CD4-positive, CD25-positive, alpha-beta regulatory T cell (primary cell): ENCODE data around the gene UBE2I. TPM values are rescaled to one million over a fixed set of nuclear protein-coding genes. Genes with fewer than 3 reads are reported as not detected.

Experiments
- ATAC-seq, 2 donors: fragments of 150-1000 bp; cut with Tn5 transposase; one replicate each; pipeline ENCODE4 v1.10.0; 2021; ENCODE audit warnings: low read depth in 2 of 2, moderate number of reproducible peaks in 2 of 2, moderate library complexity in 1 of 2
- DNase-seq, 3 donors: peaks; one replicate each; pipeline versions ENCODE4 v3.0.0 to v3.0.0-alpha.2; 2012 to 2022; ENCODE audit warnings: mixed read lengths in 1 of 3
- H3K27ac ChIP-seq: one replicate; pipeline ENCODE4 v1.7.0; 2013; ENCODE audit warnings: mild to moderate bottlenecking, low read length; ENCODE audit not compliant: insufficient read depth, poor library complexity, severe bottlenecking
- H3K27me3 ChIP-seq: one replicate; pipeline ENCODE4 v1.7.0; 2013; ENCODE audit warnings: low read length; ENCODE audit not compliant: control insufficient read depth, insufficient read depth
- H3K36me3 ChIP-seq: one replicate; pipeline ENCODE4 v1.7.0; 2013; ENCODE audit warnings: mild to moderate bottlenecking, low read length, moderate library complexity; ENCODE audit not compliant: control insufficient read depth, insufficient read depth
- H3K4me1 ChIP-seq: 2 replicates; pipeline ENCODE4 v1.7.0; 2013; ENCODE audit warnings: mild to moderate bottlenecking, low read length; ENCODE audit not compliant: insufficient read depth, control insufficient read depth, poor library complexity, severe bottlenecking
- H3K4me3 ChIP-seq: one replicate; pipeline ENCODE4 v1.7.0; 2013; ENCODE audit warnings: low read depth, mild to moderate bottlenecking, low read length, moderate library complexity
- H3K9me3 ChIP-seq, 2 experiments: 1 replicate in 1 of 2; 2 replicates in 1 of 2; pipeline ENCODE4 v1.7.0; 2013; ENCODE audit warnings: low read length in 2 of 2, mild to moderate bottlenecking in 1 of 2, moderate library complexity in 1 of 2; ENCODE audit not compliant: control insufficient read depth in 2 of 2
- H3K27ac Mint-ChIP-seq, 3 donors: one replicate each; pipeline ENCODE4 v1.8.0; 2020 to 2022; ENCODE audit warnings: mild to moderate bottlenecking in 3 of 3, mixed read lengths in 3 of 3, moderate library complexity in 2 of 3
- H3K27me3 Mint-ChIP-seq: one replicate; pipeline ENCODE4 v1.8.0; 2022; ENCODE audit warnings: mild to moderate bottlenecking, mixed read lengths
- H3K36me3 Mint-ChIP-seq: one replicate; pipeline ENCODE4 v1.8.0; 2020; ENCODE audit warnings: mixed read lengths
- H3K4me1 Mint-ChIP-seq, 4 donors: one replicate each; pipeline ENCODE4 v1.8.0; 2020 to 2022; ENCODE audit warnings: mixed read lengths in 4 of 4, mild to moderate bottlenecking in 1 of 4
- H3K4me3 Mint-ChIP-seq, 4 donors: one replicate each; pipeline ENCODE4 v1.8.0; 2020 to 2022; ENCODE audit warnings: mild to moderate bottlenecking in 4 of 4, mixed read lengths in 4 of 4, moderate library complexity in 3 of 4
- H3K9me3 Mint-ChIP-seq, 7 donors: one replicate each; pipeline ENCODE4 v1.8.0; 2020 to 2022; ENCODE audit warnings: mixed read lengths in 7 of 7, mild to moderate bottlenecking in 3 of 7, moderate library complexity in 2 of 7
- polyA plus RNA-seq, 4 donors: library from polyadenylated mRNA; unstranded; fragments of 300-500 nt; fragmentation: Illumina TruSeq; gene quantifications; one replicate each; pipeline ENCODE4 v1.2.3, GENCODE V29; 2021
- total RNA-seq: library from RNA; stranded (reverse); gene quantifications from one replicate; pipeline ENCODE4 v1.2.3, GENCODE V29; 2022

UBE2I gene
- total and polyA plus RNA-seq, 5 donors from 2014 or later = 75.5 to 205 (median 95.6) TPM

DNA sequence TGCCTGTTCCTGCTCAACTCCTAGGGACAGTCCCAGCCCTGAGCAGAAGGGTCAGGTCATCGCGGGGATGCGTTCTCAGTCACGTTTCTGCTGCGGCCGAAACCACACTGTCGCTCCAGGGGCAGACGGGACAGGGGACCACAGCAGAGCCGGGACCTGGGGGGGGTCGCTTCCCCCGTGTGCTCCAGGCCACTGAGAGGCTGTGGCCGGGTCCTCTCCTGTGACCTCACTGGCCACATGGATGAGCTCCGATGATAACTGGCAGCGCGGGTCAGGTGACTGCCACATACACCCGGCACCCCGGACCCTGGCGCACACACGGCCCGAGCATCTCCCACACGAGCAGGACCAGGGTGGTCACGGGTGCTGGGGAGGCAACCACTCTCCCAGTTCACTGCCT is 55.1 kb downstream of the UBE2I start:
- no peaks in the 10 kb centered on the region for H3K9me3 ChIP-seq
- Mint-ChIP-seq H3K9me3 (no peaks in the 10 kb centered on the region), H3K4me1 (peaks cover 0 to 5% (median 3%) of the 10 kb centered on the region in 4 donors), H3K4me3 (no peak overlapping the region), H3K36me3 (peaks cover 9% of the 10 kb centered on the region), H3K27ac (no peak overlapping the region), H3K27me3 (no peaks in the 10 kb centered on the region)
- H3K27me3 ChIP-seq = no peaks in the 10 kb centered on the region
- no peaks in the 10 kb centered on the region for H3K4me1 ChIP-seq
- H3K4me3 ChIP-seq = no peak overlapping the region
- peaks cover 53% of the 10 kb centered on the region for H3K36me3 ChIP-seq
- H3K27ac ChIP-seq = no peak overlapping the region
- ATAC-seq (no peak), DNase-seq (no peak)

DNA sequence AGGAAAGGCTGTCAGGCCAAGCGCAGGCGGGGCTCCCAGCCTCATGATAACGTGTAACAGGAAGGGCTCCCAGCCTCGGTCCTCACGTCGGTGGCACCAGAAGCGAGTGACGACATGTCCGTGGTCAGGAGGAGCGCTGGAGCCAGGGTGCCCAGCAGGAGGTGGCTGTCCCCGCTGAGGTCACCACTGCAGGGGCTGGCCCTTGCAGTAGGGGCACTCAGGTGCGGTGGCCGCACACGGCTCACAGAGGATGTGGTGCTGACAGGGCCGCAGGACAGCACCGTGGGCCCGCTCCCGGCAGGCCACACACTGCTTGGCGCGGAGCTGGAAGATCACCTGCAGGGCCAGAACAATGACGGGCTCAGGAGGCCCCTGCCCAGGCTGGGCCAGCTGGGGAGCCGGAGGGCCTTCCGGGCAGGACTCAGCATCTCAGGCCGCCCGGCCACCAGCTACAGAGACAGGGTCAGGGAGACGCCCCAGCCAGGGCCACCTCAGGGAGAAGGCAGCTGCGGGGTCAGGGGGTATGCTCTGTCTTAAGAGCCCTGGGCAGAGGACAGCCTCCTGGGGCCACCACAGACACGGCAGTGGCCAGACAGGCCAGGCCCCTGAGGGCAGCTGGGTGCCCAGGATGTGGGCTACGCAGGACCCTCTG is 56.8 kb downstream of the UBE2I start:
- Mint-ChIP-seq H3K4me1 (peaks cover 0 to 5% (median 3%) of the 10 kb centered on the region in 4 donors), H3K4me3 (peak overlapping the region in 1 of 4 donors; percentile 21), H3K36me3 (peaks cover 9% of the 10 kb centered on the region), H3K27me3 (no peaks in the 10 kb centered on the region), H3K9me3 (no peaks in the 10 kb centered on the region), H3K27ac (peak overlapping the region in 1 of 3 donors; percentile 26)
- Histone ChIP-seq H3K9me3 (no peaks in the 10 kb centered on the region), H3K4me3 (no peak overlapping the region), H3K27ac (no peak overlapping the region), H3K27me3 (no peaks in the 10 kb centered on the region), H3K36me3 (peaks cover 56% of the 10 kb centered on the region), H3K4me1 (no peaks in the 10 kb centered on the region)
- DNase-seq (no peak), ATAC-seq (no peak)

DNA sequence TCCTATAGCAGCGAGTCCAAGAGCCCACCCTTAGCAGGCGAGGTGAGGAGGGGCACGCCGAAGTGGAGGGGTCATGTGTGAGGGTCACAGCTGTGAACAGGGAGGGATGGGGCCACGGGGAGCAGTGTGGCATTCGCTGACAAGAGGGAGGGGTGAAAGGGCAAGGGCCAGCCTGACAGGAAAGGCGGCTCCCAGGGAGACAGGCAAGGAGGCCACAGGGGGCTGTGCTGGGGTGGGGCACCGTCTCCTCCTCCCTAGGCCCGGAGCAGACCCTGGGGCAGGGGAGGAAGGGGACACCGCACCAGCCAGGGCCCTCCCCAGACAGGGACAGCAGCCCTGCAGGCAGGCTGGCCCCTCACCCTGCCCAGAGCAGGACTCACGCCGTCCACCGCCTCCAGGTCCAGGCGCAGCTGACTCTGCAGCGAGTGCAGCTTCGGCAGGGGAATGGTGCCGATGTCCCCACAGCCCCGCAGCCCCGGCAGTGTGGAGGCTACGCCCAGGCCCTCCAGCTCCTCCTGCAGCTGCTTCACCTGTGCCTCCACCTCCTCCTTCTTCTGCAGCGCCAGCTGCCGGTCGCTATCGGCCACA is 57.4 kb downstream of the UBE2I start:
- no peak for DNase-seq
- Mint-ChIP-seq H3K27ac (no peak overlapping the region), H3K36me3 (peaks cover 9% of the 10 kb centered on the region), H3K4me3 (no peak overlapping the region), H3K27me3 (no peaks in the 10 kb centered on the region), H3K9me3 (no peaks in the 10 kb centered on the region), H3K4me1 (peaks cover 0 to 5% (median 3%) of the 10 kb centered on the region in 4 donors)
- no peaks in the 10 kb centered on the region for H3K9me3 ChIP-seq
- no peak overlapping the region for H3K27ac ChIP-seq
- ATAC-seq = no peak
- H3K36me3 ChIP-seq = peaks cover 57% of the 10 kb centered on the region
- no peaks in the 10 kb centered on the region for H3K4me1 ChIP-seq
- H3K27me3 ChIP-seq = no peaks in the 10 kb centered on the region
- H3K4me3 ChIP-seq = no peak overlapping the region

DNA sequence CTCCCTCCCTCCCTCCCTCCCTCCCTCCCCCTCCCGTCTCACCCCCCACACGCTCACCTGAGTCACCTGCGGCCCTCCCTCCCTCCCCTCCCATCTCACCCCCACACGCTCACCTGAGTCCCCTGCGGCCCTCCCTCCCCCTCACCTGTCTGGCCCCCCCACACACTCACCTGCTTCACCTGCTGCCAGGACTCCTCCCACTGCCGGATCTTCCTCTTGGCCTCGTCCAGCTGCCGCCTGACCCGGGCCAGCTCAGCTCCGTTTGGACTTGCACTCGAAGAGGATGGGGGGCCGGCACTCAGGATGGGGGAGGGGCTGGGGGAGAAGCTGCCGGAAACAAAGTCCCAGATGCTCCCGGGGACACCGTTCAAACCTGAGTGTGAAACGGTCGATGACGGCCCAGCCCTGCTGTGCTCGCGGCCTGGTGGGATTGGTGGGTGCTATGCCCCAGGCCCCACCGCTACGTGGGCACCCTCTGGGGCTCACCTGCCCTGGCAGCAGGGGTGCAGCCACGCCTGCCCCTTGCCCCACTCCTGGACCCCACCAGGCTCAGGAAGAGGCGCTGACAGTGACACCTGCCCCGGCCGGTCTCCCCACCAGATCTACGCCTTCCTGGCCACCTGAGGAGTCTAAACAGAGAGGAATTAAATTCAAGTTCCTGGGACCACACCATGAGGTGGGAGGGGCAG is 58.2 kb downstream of the UBE2I start:
- H3K4me1 ChIP-seq = no peaks in the 10 kb centered on the region
- H3K9me3 ChIP-seq = no peaks in the 10 kb centered on the region
- Mint-ChIP-seq H3K36me3 (peaks cover 9% of the 10 kb centered on the region), H3K27ac (no peak overlapping the region), H3K27me3 (no peaks in the 10 kb centered on the region), H3K4me3 (no peak overlapping the region), H3K4me1 (peaks cover 0 to 5% (median 3%) of the 10 kb centered on the region in 4 donors), H3K9me3 (no peaks in the 10 kb centered on the region)
- no peaks in the 10 kb centered on the region for H3K27me3 ChIP-seq
- H3K4me3 ChIP-seq = no peak overlapping the region
- no peak for ATAC-seq
- H3K27ac ChIP-seq = no peak overlapping the region
- no peak for DNase-seq
- peaks cover 49% of the 10 kb centered on the region for H3K36me3 ChIP-seq

DNA sequence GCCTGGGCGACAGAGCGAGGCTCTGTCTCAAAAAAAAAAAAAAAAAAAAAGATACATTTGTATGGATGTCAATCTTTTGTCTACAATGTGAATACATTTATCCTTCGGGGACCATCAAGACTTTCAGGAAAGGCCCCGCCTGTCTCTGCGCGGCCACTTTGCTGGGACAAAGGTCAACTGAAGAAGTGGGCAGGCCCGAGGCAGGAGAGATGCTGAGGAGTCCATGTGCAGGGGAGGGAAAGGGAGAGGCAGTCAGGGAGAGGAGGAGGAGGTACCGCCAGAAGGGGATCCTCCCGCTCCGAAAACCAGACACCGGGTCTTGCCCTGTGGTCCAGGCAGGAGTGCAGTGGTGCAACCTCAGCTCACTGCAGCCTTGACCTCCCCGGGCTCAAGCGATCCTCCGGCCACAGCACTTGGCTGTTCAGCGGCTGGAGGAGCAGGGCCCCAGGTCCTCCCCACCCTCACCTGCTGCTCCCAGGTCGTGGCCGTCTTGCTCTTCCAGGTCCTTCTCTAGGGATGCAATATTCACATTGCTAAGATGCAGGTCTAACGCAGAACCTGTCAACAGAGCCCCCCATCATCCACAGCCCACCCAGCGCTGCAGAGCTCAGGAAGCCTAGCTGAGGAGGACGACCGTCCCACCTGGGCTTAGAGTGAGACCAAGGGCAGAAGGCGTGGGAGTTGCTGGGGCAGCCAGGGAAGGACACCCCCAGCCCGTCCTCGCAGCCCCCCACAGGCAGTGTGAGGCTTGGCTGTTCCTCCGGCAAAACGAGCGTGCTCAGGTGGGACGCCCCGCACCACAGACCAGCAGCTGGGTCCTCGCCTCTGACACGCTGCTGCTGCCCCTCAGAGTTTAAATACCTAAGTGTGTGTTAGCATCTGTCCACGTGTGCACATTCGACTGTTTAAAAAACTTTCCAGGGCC is 61.9 kb downstream of the UBE2I start:
- H3K4me3 ChIP-seq = no peak overlapping the region
- H3K36me3 Mint-ChIP-seq = no peaks in the 10 kb centered on the region
- H3K4me3 Mint-ChIP-seq = no peak overlapping the region
- DNase-seq (no peak), ATAC-seq (no peak)
- H3K27me3 Mint-ChIP-seq = no peaks in the 10 kb centered on the region
- H3K9me3 ChIP-seq = no peaks in the 10 kb centered on the region
- H3K4me1 Mint-ChIP-seq = peaks cover 0 to under 1% (median 0%) of the 10 kb centered on the region in 4 donors
- H3K27ac ChIP-seq = no peak overlapping the region
- no peaks in the 10 kb centered on the region for H3K27me3 ChIP-seq
- no peaks in the 10 kb centered on the region for H3K9me3 Mint-ChIP-seq
- H3K36me3 ChIP-seq = peaks cover 23% of the 10 kb centered on the region
- no peak overlapping the region for H3K27ac Mint-ChIP-seq
- no peaks in the 10 kb centered on the region for H3K4me1 ChIP-seq

DNA sequence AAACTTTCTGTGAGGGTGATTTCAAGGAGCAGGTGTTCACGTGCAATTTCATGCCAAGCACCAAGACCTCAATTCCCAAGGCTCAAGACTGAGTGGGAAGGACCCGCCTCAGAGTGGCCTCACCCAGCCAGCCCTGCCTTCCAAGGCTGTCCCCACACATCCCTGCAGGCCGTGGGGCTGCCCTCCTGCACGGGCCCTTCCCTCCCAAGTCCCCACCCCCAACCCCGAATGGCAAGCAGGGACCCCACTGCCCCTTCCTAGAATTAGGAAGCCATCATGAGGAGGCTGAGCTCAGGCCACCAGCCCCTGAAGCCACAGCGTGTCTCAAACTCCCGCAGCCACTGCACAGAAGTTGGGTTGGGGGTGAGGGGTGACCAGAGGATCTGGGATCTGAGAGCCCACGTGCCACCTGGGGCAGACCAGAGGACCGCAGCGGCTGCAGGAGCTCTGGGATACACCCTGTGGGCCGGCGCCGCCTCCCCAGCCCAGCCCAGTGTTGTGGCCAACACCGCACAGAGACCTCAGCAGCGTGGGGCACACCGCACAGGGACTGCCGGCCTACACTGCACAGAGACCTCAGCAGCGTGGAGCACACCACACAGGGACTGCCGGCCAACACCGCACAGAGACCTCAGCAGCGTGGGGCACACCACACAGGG is 63.0 kb downstream of the UBE2I start:
- no peak overlapping the region for H3K4me3 Mint-ChIP-seq
- H3K9me3 ChIP-seq = no peaks in the 10 kb centered on the region
- no peaks in the 10 kb centered on the region for H3K36me3 Mint-ChIP-seq
- H3K36me3 ChIP-seq = peaks cover 19% of the 10 kb centered on the region
- H3K4me1 ChIP-seq = no peaks in the 10 kb centered on the region
- H3K27me3 ChIP-seq = no peaks in the 10 kb centered on the region
- ATAC-seq (no peak), DNase-seq (no peak)
- H3K9me3 Mint-ChIP-seq = no peaks in the 10 kb centered on the region
- no peak overlapping the region for H3K4me3 ChIP-seq
- no peak overlapping the region for H3K27ac ChIP-seq
- H3K27ac Mint-ChIP-seq = no peak overlapping the region
- H3K27me3 Mint-ChIP-seq = no peaks in the 10 kb centered on the region
- peaks cover 0 to 3% (median 0%) of the 10 kb centered on the region in 4 donors for H3K4me1 Mint-ChIP-seq
